ENCODE results near the gene NCK2.

DNA sequence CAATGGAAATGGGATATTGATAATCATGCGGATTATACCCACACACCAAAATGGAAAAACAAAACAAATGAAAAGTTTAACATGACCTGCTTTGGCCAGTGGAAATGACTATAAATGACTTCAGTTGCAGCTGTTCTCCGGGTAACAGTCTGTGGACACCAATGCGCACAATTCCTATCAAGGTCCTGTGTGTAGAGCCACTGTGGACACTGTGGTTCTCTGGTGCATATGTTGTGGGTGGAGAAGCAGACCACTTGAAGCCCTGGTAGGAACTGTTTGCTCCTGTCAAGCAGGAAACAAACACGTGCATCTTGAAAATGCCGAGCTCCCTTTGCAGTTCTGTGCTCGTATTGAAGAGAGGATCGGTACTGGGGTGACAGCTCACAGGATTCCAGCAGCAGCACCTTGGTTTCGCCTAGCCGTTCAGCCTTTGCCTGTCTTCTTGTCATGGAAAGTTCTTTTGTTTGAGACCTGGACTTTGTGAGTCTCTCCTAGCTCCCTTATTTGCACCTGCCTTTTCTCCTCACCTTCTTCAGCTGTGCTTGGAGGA is 32.9 kb downstream of the NCK2 start:
- no peak for TF ChIP-seq MXI1 (IDR thresholded peaks at IDR 0.05; ENCODE audit: low read depth, low read length)
- TF ChIP-seq STAT1 (conservative IDR thresholded peaks at IDR 0.05): no peak
- no peak for TF ChIP-seq ZZZ3 (IDR thresholded peaks at IDR 0.05; ENCODE audit: control insufficient read depth, insufficient read length, low read depth)
- TF ChIP-seq BCL3 (IDR thresholded peaks at IDR 0.05; ENCODE audit: borderline replicate concordance, insufficient read depth, low read depth, low read length, poor library complexity, severe bottlenecking): no peak
- no peak for TF ChIP-seq ZBTB40 (IDR thresholded peaks at IDR 0.05; ENCODE audit: borderline replicate concordance)
- TF ChIP-seq, protein P1, sequence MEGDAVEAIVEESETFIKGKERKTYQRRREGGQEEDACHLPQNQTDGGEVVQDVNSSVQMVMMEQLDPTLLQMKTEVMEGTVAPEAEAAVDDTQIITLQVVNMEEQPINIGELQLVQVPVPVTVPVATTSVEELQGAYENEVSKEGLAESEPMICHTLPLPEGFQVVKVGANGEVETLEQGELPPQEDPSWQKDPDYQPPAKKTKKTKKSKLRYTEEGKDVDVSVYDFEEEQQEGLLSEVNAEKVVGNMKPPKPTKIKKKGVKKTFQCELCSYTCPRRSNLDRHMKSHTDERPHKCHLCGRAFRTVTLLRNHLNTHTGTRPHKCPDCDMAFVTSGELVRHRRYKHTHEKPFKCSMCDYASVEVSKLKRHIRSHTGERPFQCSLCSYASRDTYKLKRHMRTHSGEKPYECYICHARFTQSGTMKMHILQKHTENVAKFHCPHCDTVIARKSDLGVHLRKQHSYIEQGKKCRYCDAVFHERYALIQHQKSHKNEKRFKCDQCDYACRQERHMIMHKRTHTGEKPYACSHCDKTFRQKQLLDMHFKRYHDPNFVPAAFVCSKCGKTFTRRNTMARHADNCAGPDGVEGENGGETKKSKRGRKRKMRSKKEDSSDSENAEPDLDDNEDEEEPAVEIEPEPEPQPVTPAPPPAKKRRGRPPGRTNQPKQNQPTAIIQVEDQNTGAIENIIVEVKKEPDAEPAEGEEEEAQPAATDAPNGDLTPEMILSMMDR (IDR thresholded peaks at IDR 0.05 in 2 of 3, conservative IDR thresholded peaks at IDR 0.05 in 1 of 3; ENCODE audit: control insufficient read depth in 2 of 3, extremely low read depth in 1 of 3, insufficient read depth in 1 of 3, low read depth in 3 of 3, low read length in 3 of 3): no peak

Measured in GM12878 (cell line).